SK-N-SH (cell line): Measurements from ENCODE around the gene MYO1F. TPM values are rescaled to one million over a fixed set of nuclear protein-coding genes. Genes with fewer than 3 reads are reported as not detected.
A peak's percentile ranks its signal among the peaks of the same experiment; 100 is the strongest.

Source experiments
- CTCF ChIA-PET: fragments of 300-600, 350-600 bp; formaldehyde crosslinking; extraction: SDS; loops from one replicate; lab custom pipeline; 2021; lab: Yijun Ruan, JAX
- POLR2A ChIA-PET: fragments of 350-600 bp; sonication (Branson Sonifier 250); formaldehyde crosslinking; extraction: SDS; loops from one replicate; lab custom pipeline; 2020; ENCODE audit warnings: antibody characterized with exemption, inconsistent platforms; lab: Yijun Ruan, JAX
- DNase-seq: peaks from one replicate; pipeline ENCODE4 v3.0.0; 2012
- H2AFZ ChIP-seq: fragments of 200-600 bp; sonication (generic); 2 replicates; pipeline ENCODE4 v1.8.1; 2016; ENCODE audit warnings: antibody characterized with exemption, mild to moderate bottlenecking, low read depth
- H3F3A ChIP-seq: fragments of 200-600 bp; sonication (generic); replicated peaks from 2 replicates; pipeline ENCODE3; 2016; ENCODE audit warnings: antibody characterized with exemption, mild to moderate bottlenecking; ENCODE audit not compliant: insufficient read depth
- H3K27ac ChIP-seq, 2 experiments: fragments of 200-500 bp in 1 of 2; fragments of 200-600 bp in 1 of 2; sonication (Bioruptor generic) in 1 of 2; sonication (generic), shearing (Covaris generic) in 1 of 2; 2 replicates each; pipeline versions ENCODE4 v1.5.1 to v1.6.1; 2014 to 2016; ENCODE audit warnings: low read depth in 2 of 2, inconsistent platforms in 1 of 2, low read length in 1 of 2, mild to moderate bottlenecking in 1 of 2, mixed read lengths in 1 of 2
- H3K27me3 ChIP-seq: fragments of 200-600 bp; sonication (generic), shearing (Covaris generic); 2 replicates; pipeline ENCODE4 v1.6.1; 2016; ENCODE audit warnings: mixed run types; ENCODE audit not compliant: insufficient read depth
- H3K36me3 ChIP-seq, 2 experiments: fragments of 200-500 bp in 1 of 2; fragments of 200-600 bp in 1 of 2; sonication (Bioruptor generic) in 1 of 2; sonication (generic) in 1 of 2; replicated peaks in 1 of 2; 2 replicates each; pipeline versions ENCODE3 to v1.5.1; 2014 to 2016; ENCODE audit warnings: low read length in 1 of 2, mild to moderate bottlenecking in 1 of 2; ENCODE audit not compliant: insufficient read depth in 2 of 2, control insufficient read depth in 1 of 2
- H3K4me1 ChIP-seq, 2 experiments: fragments of 200-500 bp in 1 of 2; fragments of 200-600 bp in 1 of 2; sonication (Bioruptor generic) in 1 of 2; sonication (generic), shearing (Covaris generic) in 1 of 2; 2 replicates each; pipeline versions ENCODE4 v1.5.1 to v1.6.1; 2014 to 2016; ENCODE audit warnings: low read depth in 1 of 2, low read length in 1 of 2, mixed run types in 1 of 2; ENCODE audit not compliant: insufficient read depth in 2 of 2, control insufficient read depth in 1 of 2
- H3K4me2 ChIP-seq: fragments of 200-600 bp; sonication (generic), shearing (Covaris generic); 2 replicates; pipeline ENCODE4 v1.6.1; 2017; ENCODE audit warnings: mixed run types
- H3K4me3 ChIP-seq, 2 experiments: fragments of 200-500 bp in 1 of 2; fragments of 200-600 bp in 1 of 2; sonication (Bioruptor generic) in 1 of 2; sonication (generic), shearing (Covaris generic) in 1 of 2; 2 replicates each; pipeline versions ENCODE4 v1.5.1 to v1.8.1; 2014 to 2016; ENCODE audit warnings: low read depth in 2 of 2, inconsistent platforms in 1 of 2, low read length in 1 of 2, mild to moderate bottlenecking in 1 of 2, mixed read lengths in 1 of 2, moderate library complexity in 1 of 2
- H3K79me2 ChIP-seq: fragments of 200-600 bp; sonication (generic); 2 replicates; pipeline ENCODE4 v1.8.1; 2017; ENCODE audit warnings: mild to moderate bottlenecking; ENCODE audit not compliant: insufficient read depth
- H3K9ac ChIP-seq: fragments of 200-600 bp; sonication (generic); 2 replicates; pipeline ENCODE4 v1.6.1; 2017; ENCODE audit warnings: mixed run types
- H3K9me2 ChIP-seq: fragments of 200-600 bp; sonication (generic); 2 replicates; pipeline ENCODE4 v1.6.1; 2017; ENCODE audit warnings: mixed run types
- H3K9me3 ChIP-seq: fragments of 200-600 bp; sonication (generic); 2 replicates; pipeline ENCODE4 v1.6.1; 2017; ENCODE audit warnings: mixed run types, mild to moderate bottlenecking, moderate library complexity
- H4K20me1 ChIP-seq: fragments of 200-600 bp; sonication (generic); 2 replicates; pipeline ENCODE4 v1.6.1; 2017; ENCODE audit warnings: mild to moderate bottlenecking, mixed run types; ENCODE audit not compliant: insufficient read depth
- CTCF ChIP-seq: fragments of 200-600 bp; sonication (generic); IDR thresholded peaks from 2 replicates; pipeline ENCODE4 v1.6.1; 2017; ENCODE audit warnings: antibody characterized with exemption, mild to moderate bottlenecking, moderate library complexity
- ELF1 ChIP-seq: IDR thresholded peaks from 2 replicates; pipeline ENCODE4 v1.4.0; 2012
- FOSL2 ChIP-seq: IDR thresholded peaks from 2 replicates; pipeline ENCODE4 v1.4.0; 2012; ENCODE audit warnings: low read depth, mild to moderate bottlenecking, moderate library complexity, borderline replicate concordance
- IRF3 ChIP-seq: fragments of 150-350 bp; IDR thresholded peaks from 2 replicates; pipeline ENCODE4 v1.6.1; 2016; ENCODE audit warnings: mild to moderate bottlenecking, low read depth, low read length
- JUND ChIP-seq: IDR thresholded peaks from 2 replicates; pipeline ENCODE4 v1.4.0; 2012
- RAD21 ChIP-seq: IDR thresholded peaks from 2 replicates; pipeline ENCODE4 v1.6.1; 2012; ENCODE audit warnings: mild to moderate bottlenecking, low read length
- RFX5 ChIP-seq: IDR thresholded peaks from 2 replicates; pipeline ENCODE4 v1.6.1; 2012; ENCODE audit warnings: mild to moderate bottlenecking, improper control_type of control experiment, low read length
- SMC3 ChIP-seq: IDR thresholded peaks from 2 replicates; pipeline ENCODE4 v1.6.1; 2012; ENCODE audit warnings: low read depth, low read length, improper control_type of control experiment
- TCF12 ChIP-seq: IDR thresholded peaks from 2 replicates; pipeline ENCODE4 v1.4.0; 2012
- USF1 ChIP-seq: IDR thresholded peaks from 2 replicates; pipeline ENCODE4 v1.4.0; 2012; ENCODE audit warnings: low read depth, borderline replicate concordance
- USF2 ChIP-seq: fragments of 150-350 bp; IDR thresholded peaks from 2 replicates; pipeline ENCODE4 v1.6.1; 2017; ENCODE audit warnings: antibody characterized with exemption, low read length, low read depth, borderline replicate concordance
- WGBS: methylation state at CpG from one replicate; pipeline ENCODE4 v1.1.6; 2017; ENCODE audit warnings: low lambda C conversion rate; 5-methylcytosine and 5-hydroxymethylcytosine counted together
- polyA plus RNA-seq, 3 experiments: library from polyadenylated mRNA; depleted of rRNA; stranded (reverse); fragments of >200 nt; gene quantifications; 2 replicates each; pipeline ENCODE4 v1.2.3, GENCODE V29; 2012
- TF ChIP-seq, protein P1 (sequence below): IDR thresholded peaks from 2 replicates; pipeline ENCODE4; 2012
- TF ChIP-seq, protein P2 (sequence below): IDR thresholded peaks from 2 replicates; pipeline ENCODE4 v1.4.0; 2012; ENCODE audit warnings: low read depth, borderline replicate concordance

Gene MYO1F
- polyA plus RNA-seq, 1 of the 3 experiments (the other 2 are of a cell fraction): 0.51 TPM

GRCh38 chr19:8584965-8585893 is 8.0 kb upstream of the MYO1F start:
- H3K4me2 ChIP-seq: no peak overlapping the region
- H3K9me3 ChIP-seq: no peaks in the 10 kb centered on the region
- no peaks in the 10 kb centered on the region for H3K27me3 ChIP-seq
- no peaks in the 10 kb centered on the region for H4K20me1 ChIP-seq
- TF ChIP-seq, protein P1, sequence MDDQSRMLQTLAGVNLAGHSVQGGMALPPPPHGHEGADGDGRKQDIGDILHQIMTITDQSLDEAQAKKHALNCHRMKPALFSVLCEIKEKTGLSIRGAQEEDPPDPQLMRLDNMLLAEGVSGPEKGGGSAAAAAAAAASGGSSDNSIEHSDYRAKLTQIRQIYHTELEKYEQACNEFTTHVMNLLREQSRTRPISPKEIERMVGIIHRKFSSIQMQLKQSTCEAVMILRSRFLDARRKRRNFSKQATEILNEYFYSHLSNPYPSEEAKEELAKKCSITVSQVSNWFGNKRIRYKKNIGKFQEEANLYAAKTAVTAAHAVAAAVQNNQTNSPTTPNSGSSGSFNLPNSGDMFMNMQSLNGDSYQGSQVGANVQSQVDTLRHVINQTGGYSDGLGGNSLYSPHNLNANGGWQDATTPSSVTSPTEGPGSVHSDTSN: no peak
- no peak for TF ChIP-seq RFX5
- no peak for TF ChIP-seq IRF3
- no peak for TF ChIP-seq SMC3
- no peak for TF ChIP-seq USF1
- no peak for TF ChIP-seq FOSL2
- TF ChIP-seq JUND: no peak
- H3K4me1 ChIP-seq: no peaks in the 10 kb centered on the region
- no peaks in the 10 kb centered on the region for H3K36me3 ChIP-seq
- WGBS: 92% methylated on average over 14 of the region's 71 CpGs
- no peak overlapping the region for H3K9ac ChIP-seq
- H3K79me2 ChIP-seq: no peaks in the 10 kb centered on the region
- no peak for DNase-seq
- POLR2A ChIA-PET: no interaction called here
- H2AFZ ChIP-seq: no peak overlapping the region
- no peak overlapping the region for H3K27ac ChIP-seq
- CTCF ChIA-PET: interaction anchor here (0.7 to 1.5 kb wide), 2 partner anchors 14 to 1979 kb away, joined by 3 read pairs; no protein-coding TSS in a partner anchor
- no peaks in the 10 kb centered on the region for H3K9me2 ChIP-seq
- no peaks in the 10 kb centered on the region for H3F3A ChIP-seq
- no peak overlapping the region for H3K4me3 ChIP-seq

DNA sequence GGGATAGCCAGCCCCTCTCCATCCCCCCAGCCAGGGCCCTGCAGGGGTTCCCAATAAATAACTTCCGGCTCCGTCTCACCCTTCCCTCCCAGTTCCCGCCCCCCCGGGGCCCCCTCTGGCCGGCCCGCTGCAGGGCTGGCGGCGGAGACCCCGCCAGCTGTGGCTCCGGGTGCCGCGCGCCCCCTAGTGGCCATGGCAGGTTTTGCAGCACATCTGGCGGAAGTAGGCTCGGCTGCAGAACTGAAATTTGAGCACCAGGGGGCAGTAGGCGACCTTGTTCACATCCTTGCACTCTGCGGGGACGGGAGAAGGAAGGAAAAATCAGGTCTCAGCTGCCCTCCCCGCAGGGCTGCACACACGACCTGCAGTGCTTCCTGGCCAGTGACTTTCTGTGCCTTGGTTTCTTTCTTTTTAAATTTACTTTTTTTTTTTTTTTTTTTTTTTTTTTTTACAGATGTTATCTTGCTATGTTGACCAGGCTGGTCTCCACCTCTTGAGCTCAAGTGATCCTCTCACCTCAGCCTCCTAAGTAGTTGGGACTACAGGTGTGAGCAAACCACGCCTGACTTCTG is 3.6 kb upstream of the MYO1F start:
- no peak overlapping the region for H3K4me2 ChIP-seq
- no peaks in the 10 kb centered on the region for H3K9me3 ChIP-seq
- peak overlapping the region in 1 of 2 experiments; percentile 50; a peak in 1 of 4 replicates for H3K4me3 ChIP-seq
- ChIA-PET CTCF (interaction anchor here (0.5 to 6.8 kb wide), 37 partner anchors 11 to 514 kb away, joined by 3 to 152 read pairs (median 5); partner anchors contain the start of gene ZNF414), POLR2A (interaction anchor here (0.6 to 0.7 kb wide), 2 partner anchors 43 to 259 kb away, joined by 3 to 4 read pairs; no protein-coding TSS in a partner anchor)
- H3K79me2 ChIP-seq: no peaks in the 10 kb centered on the region
- H3K4me1 ChIP-seq: no peaks in the 10 kb centered on the region; a peak in 1 of 4 replicates
- no peaks in the 10 kb centered on the region for H3K36me3 ChIP-seq
- DNase-seq: peak; percentile 90
- no peaks in the 10 kb centered on the region for H3K27me3 ChIP-seq
- WGBS: 4% methylated on average over 8 of the region's 21 CpGs
- H2AFZ ChIP-seq: no peak overlapping the region
- H4K20me1 ChIP-seq: no peaks in the 10 kb centered on the region
- H3K9ac ChIP-seq: no peak overlapping the region
- TF ChIP-seq ELF1: peak; percentile 66
- peak; percentile 87 for TF ChIP-seq SMC3
- peak; percentile 78 for TF ChIP-seq RAD21
- no peak for TF ChIP-seq USF2
- peak; percentile 99 for TF ChIP-seq CTCF
- TF ChIP-seq, protein P2, sequence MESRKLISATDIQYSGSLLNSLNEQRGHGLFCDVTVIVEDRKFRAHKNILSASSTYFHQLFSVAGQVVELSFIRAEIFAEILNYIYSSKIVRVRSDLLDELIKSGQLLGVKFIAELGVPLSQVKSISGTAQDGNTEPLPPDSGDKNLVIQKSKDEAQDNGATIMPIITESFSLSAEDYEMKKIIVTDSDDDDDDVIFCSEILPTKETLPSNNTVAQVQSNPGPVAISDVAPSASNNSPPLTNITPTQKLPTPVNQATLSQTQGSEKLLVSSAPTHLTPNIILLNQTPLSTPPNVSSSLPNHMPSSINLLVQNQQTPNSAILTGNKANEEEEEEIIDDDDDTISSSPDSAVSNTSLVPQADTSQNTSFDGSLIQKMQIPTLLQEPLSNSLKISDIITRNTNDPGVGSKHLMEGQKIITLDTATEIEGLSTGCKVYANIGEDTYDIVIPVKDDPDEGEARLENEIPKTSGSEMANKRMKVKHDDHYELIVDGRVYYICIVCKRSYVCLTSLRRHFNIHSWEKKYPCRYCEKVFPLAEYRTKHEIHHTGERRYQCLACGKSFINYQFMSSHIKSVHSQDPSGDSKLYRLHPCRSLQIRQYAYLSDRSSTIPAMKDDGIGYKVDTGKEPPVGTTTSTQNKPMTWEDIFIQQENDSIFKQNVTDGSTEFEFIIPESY: no peak
- TF ChIP-seq TCF12: peak; percentile 53; the same call in 1 of the 2 replicates
- H3K9me2 ChIP-seq: no peaks in the 10 kb centered on the region
- no peak overlapping the region for H3K27ac ChIP-seq
- peaks cover 10% of the 10 kb centered on the region for H3F3A ChIP-seq
